Endodermal cell (in vitro differentiated cells): ENCODE data around the gene ZNF358. TPM values are rescaled to one million over a fixed set of nuclear protein-coding genes. Genes with fewer than 3 reads are reported as not detected.

Experiments used
- DNase-seq: peaks from one replicate; pipeline ENCODE4 v3.0.0-alpha.2; 2017
- H3K27ac ChIP-seq: 2 replicates; pipeline ENCODE4 v1.5.1; 2013; ENCODE audit warnings: mild to moderate bottlenecking, low read depth, low read length, moderate library complexity
- H3K27me3 ChIP-seq: 2 replicates; pipeline ENCODE4 v1.6.1; 2013; ENCODE audit warnings: mild to moderate bottlenecking, low read length, moderate library complexity; ENCODE audit not compliant: insufficient read depth, control insufficient read depth, poor library complexity, severe bottlenecking
- H3K36me3 ChIP-seq: 2 replicates; pipeline ENCODE4 v1.7.0; 2013; ENCODE audit warnings: mild to moderate bottlenecking, low read length, moderate library complexity; ENCODE audit not compliant: control insufficient read depth, insufficient read depth
- H3K4me1 ChIP-seq: one replicate; pipeline ENCODE4 v1.7.0; 2013; ENCODE audit warnings: low read length; ENCODE audit not compliant: control insufficient read depth, insufficient read depth
- H3K4me3 ChIP-seq: 2 replicates; pipeline ENCODE4 v1.5.1; 2013; ENCODE audit warnings: mild to moderate bottlenecking, low read length, moderate library complexity
- H3K9ac ChIP-seq: 2 replicates; pipeline ENCODE4 v1.6.1; 2013; ENCODE audit warnings: mild to moderate bottlenecking, low read length, moderate library complexity; ENCODE audit not compliant: poor library complexity, severe bottlenecking; ENCODE audit errors: extremely low read depth
- H3K9me3 ChIP-seq: 2 replicates; pipeline ENCODE4 v1.6.1; 2013; ENCODE audit warnings: mild to moderate bottlenecking, low read length, moderate library complexity; ENCODE audit not compliant: control insufficient read depth
- H3K27ac Mint-ChIP-seq: 2 replicates; pipeline ENCODE4 v1.8.0; 2020; ENCODE audit warnings: mixed read lengths
- H3K27me3 Mint-ChIP-seq: 2 replicates; pipeline ENCODE4 v1.8.0; 2021; ENCODE audit warnings: mild to moderate bottlenecking, mixed read lengths; ENCODE audit not compliant: insufficient read depth
- H3K36me3 Mint-ChIP-seq: 2 replicates; pipeline ENCODE4 v1.8.0; 2020; ENCODE audit warnings: low read depth, mixed read lengths
- H3K4me1 Mint-ChIP-seq: 2 replicates; pipeline ENCODE4 v1.8.0; 2020; ENCODE audit warnings: mixed read lengths
- H3K4me3 Mint-ChIP-seq: 2 replicates; pipeline ENCODE4 v1.8.0; 2020; ENCODE audit warnings: mild to moderate bottlenecking, moderate library complexity, mixed read lengths
- H3K9me3 Mint-ChIP-seq: 2 replicates; pipeline ENCODE4 v1.8.0; 2020; ENCODE audit warnings: mild to moderate bottlenecking, mixed read lengths
- WGBS, 2 experiments: methylation state at CpG; one replicate each; pipeline versions ENCODE4 v1.1.5 to v1.1.7; 2013; ENCODE audit warnings: missing lambda C conversion rate in 2 of 2, mixed read lengths in 1 of 2; ENCODE audit not compliant: insufficient coverage in 1 of 2, insufficient read length in 1 of 2; 5-methylcytosine and 5-hydroxymethylcytosine counted together
- total RNA-seq, 2 donors: library from RNA; stranded (reverse); fragmentation: NEBNext Ultra II Directional in 1 of 2; extraction: Animal tissue kit (Norgen Biotek cat#: 25700) in 1 of 2; gene quantifications; 2 replicates in 1 of 2; 3 replicates in 1 of 2; pipeline ENCODE4 v1.2.1, GENCODE V29; 2021
- TF ChIP-seq, protein P1 (sequence below): fragments of 200-600 bp; sonication (generic); conservative IDR thresholded peaks from 2 replicates; pipeline ENCODE4 v1.5.0; 2021; ENCODE audit warnings: antibody characterized with exemption, mild to moderate bottlenecking

The ZNF358 gene
- total RNA-seq, 2 donors from 2014 or later, result 45.9 to 53.2 TPM

DNA sequence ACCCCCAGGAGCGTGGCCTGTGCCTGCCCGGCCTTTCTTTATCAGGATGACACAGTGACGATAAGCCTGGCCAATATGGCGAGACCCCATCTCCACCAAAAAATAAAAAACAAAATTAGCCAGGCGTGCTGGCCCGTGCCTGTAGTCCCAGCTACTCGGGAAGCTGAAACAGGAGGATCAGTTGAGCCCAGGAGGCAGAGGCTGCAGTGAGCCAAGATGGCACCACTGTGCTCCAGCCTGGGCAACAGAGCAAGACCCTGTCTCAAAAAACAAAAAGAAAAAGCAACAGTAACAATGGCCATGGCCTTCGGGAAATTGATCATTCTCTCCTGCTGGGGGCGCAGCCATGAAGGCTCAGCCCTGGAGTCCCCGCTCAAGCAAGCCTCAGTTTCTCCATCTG, 38.1 kb upstream of the ZNF358 start:
- Mint-ChIP-seq H3K4me3 (no peak overlapping the region), H3K36me3 (peaks cover 3% of the 10 kb centered on the region), H3K27me3 (no peaks in the 10 kb centered on the region), H3K27ac (no peak overlapping the region), H3K4me1 (peaks cover 4% of the 10 kb centered on the region), H3K9me3 (no peaks in the 10 kb centered on the region)
- no peak for DNase-seq
- Histone ChIP-seq H3K9me3 (no peaks in the 10 kb centered on the region), H3K27ac (no peak overlapping the region), H3K27me3 (no peaks in the 10 kb centered on the region), H3K4me3 (no peak overlapping the region), H3K36me3 (no peaks in the 10 kb centered on the region), H3K4me1 (no peaks in the 10 kb centered on the region), H3K9ac (no peak overlapping the region)
- TF ChIP-seq, protein P1, sequence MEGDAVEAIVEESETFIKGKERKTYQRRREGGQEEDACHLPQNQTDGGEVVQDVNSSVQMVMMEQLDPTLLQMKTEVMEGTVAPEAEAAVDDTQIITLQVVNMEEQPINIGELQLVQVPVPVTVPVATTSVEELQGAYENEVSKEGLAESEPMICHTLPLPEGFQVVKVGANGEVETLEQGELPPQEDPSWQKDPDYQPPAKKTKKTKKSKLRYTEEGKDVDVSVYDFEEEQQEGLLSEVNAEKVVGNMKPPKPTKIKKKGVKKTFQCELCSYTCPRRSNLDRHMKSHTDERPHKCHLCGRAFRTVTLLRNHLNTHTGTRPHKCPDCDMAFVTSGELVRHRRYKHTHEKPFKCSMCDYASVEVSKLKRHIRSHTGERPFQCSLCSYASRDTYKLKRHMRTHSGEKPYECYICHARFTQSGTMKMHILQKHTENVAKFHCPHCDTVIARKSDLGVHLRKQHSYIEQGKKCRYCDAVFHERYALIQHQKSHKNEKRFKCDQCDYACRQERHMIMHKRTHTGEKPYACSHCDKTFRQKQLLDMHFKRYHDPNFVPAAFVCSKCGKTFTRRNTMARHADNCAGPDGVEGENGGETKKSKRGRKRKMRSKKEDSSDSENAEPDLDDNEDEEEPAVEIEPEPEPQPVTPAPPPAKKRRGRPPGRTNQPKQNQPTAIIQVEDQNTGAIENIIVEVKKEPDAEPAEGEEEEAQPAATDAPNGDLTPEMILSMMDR, result no peak
- 93 to 100% methylated on average over 9 to 10 of the region's 10 CpGs for WGBS, 2 experiments

GRCh38 chr19:7478173-7478842, 37.6 kb upstream of the ZNF358 start:
- no peaks in the 10 kb centered on the region for H3K27me3 Mint-ChIP-seq
- no peaks in the 10 kb centered on the region for H3K36me3 Mint-ChIP-seq
- no peaks in the 10 kb centered on the region for H3K36me3 ChIP-seq
- TF ChIP-seq, protein P1, result no peak
- H3K9ac ChIP-seq, result no peak overlapping the region
- DNase-seq, result no peak
- no peak overlapping the region for H3K27ac Mint-ChIP-seq
- H3K9me3 ChIP-seq, result no peaks in the 10 kb centered on the region
- H3K4me1 ChIP-seq, result no peaks in the 10 kb centered on the region
- WGBS, 2 experiments, result 89 to 92% methylated on average over 26 of the region's 26 CpGs
- H3K4me3 Mint-ChIP-seq, result no peak overlapping the region
- H3K4me3 ChIP-seq, result no peak overlapping the region
- H3K4me1 Mint-ChIP-seq, result peaks cover 7% of the 10 kb centered on the region
- no peaks in the 10 kb centered on the region for H3K27me3 ChIP-seq
- H3K9me3 Mint-ChIP-seq, result no peaks in the 10 kb centered on the region
- H3K27ac ChIP-seq, result no peak overlapping the region

- no peak overlapping the region for H3K27ac Mint-ChIP-seq
- no peak for DNase-seq
- TF ChIP-seq, protein P1, result no peak
- no peaks in the 10 kb centered on the region for H3K4me1 ChIP-seq
- H3K27me3 Mint-ChIP-seq, result no peaks in the 10 kb centered on the region
- H3K27me3 ChIP-seq, result no peaks in the 10 kb centered on the region
- no peak overlapping the region for H3K4me3 Mint-ChIP-seq
- no peaks in the 10 kb centered on the region for H3K9me3 ChIP-seq
- H3K4me1 Mint-ChIP-seq, result peaks cover 10% of the 10 kb centered on the region
- no peak overlapping the region for H3K4me3 ChIP-seq
- H3K36me3 ChIP-seq, result no peaks in the 10 kb centered on the region
- H3K27ac ChIP-seq, result no peak overlapping the region
- H3K9me3 Mint-ChIP-seq, result no peaks in the 10 kb centered on the region
- H3K9ac ChIP-seq, result no peak overlapping the region
- no peaks in the 10 kb centered on the region for H3K36me3 Mint-ChIP-seq
- 93 to 97% methylated on average over 7 to 9 of the region's 9 CpGs for WGBS, 2 experiments
Observed at GRCh38 chr19:7478843-7479227, 37.1 kb upstream of the ZNF358 start.
